Lower leg skin (tissue), 4 donors: ENCODE results near the gene MMP24. TPM values are rescaled to one million over a fixed set of nuclear protein-coding genes. Genes with fewer than 3 reads are reported as not detected.

Experiments
- DNase-seq, 2 donors: peaks; one replicate each; pipeline ENCODE4 v3.0.0-alpha.2; 2019; ENCODE audit warnings: low spot score in 2 of 2
- H3K4me3 ChIP-seq: fragments of 200-600 bp; sonication (generic); 2 replicates; pipeline ENCODE4 v1.5.1; 2017; ENCODE audit warnings: mild to moderate bottlenecking, low read depth; ENCODE audit not compliant: poor library complexity, severe bottlenecking
- POLR2A ChIP-seq, 2 donors: fragments of 450-650 bp; IDR thresholded peaks; one replicate each; pipeline ENCODE4 v1.6.1; 2016 to 2017; ENCODE audit warnings: antibody characterized with exemption in 2 of 2, mild to moderate bottlenecking in 1 of 2, moderate library complexity in 1 of 2
- WGBS, 2 donors: methylation state at CpG; one replicate each; pipeline ENCODE4 v1.1.5; 2018; 5-methylcytosine and 5-hydroxymethylcytosine counted together
- intact Hi-C: fragments of 100-400 bp; cut with DNase I; formaldehyde crosslinking; loops from one replicate; pipeline ENCODE4 v1.15.0; 2023; ENCODE audit warnings: low total_unique reads
- total RNA-seq, 4 donors: library from RNA; depleted of rRNA; stranded (reverse); fragments of >200 nt; gene quantifications; one replicate each; pipeline ENCODE4 v1.1.0, GENCODE V29; 2016
- TF ChIP-seq, protein P1 (sequence below), 3 donors: fragments of 450-650 bp; IDR thresholded peaks; one replicate each; pipeline ENCODE4 v1.5.1; 2016; ENCODE audit warnings: antibody characterized with exemption in 3 of 3, mild to moderate bottlenecking in 3 of 3, moderate library complexity in 2 of 3

Gene MMP24
- total RNA-seq, 4 donors from 2014 or later, result 0.11 to 0.71 (median 0.27) TPM; not detected in 1

GRCh38 chr20:35325401-35325800 is 98.9 kb downstream of the MMP24 start:
- WGBS, 2 donors, result 77 to 84% methylated on average over 6 of the region's 6 CpGs
- no peak overlapping the region for H3K4me3 ChIP-seq
- TF ChIP-seq, protein P1, sequence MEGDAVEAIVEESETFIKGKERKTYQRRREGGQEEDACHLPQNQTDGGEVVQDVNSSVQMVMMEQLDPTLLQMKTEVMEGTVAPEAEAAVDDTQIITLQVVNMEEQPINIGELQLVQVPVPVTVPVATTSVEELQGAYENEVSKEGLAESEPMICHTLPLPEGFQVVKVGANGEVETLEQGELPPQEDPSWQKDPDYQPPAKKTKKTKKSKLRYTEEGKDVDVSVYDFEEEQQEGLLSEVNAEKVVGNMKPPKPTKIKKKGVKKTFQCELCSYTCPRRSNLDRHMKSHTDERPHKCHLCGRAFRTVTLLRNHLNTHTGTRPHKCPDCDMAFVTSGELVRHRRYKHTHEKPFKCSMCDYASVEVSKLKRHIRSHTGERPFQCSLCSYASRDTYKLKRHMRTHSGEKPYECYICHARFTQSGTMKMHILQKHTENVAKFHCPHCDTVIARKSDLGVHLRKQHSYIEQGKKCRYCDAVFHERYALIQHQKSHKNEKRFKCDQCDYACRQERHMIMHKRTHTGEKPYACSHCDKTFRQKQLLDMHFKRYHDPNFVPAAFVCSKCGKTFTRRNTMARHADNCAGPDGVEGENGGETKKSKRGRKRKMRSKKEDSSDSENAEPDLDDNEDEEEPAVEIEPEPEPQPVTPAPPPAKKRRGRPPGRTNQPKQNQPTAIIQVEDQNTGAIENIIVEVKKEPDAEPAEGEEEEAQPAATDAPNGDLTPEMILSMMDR (IDR thresholded peaks at IDR 0.05), result no peak
- no peak for TF ChIP-seq POLR2A (IDR thresholded peaks at IDR 0.05)
- intact Hi-C loops, result no loop called here
- no peak for DNase-seq

GRCh38 chr20:35326021-35326739 is 99.7 kb downstream of the MMP24 start:
- intact Hi-C loops, result no loop called here
- no peak overlapping the region for H3K4me3 ChIP-seq
- WGBS, 2 donors, result 62 to 73% methylated on average over 11 of the region's 11 CpGs
- no peak for DNase-seq
- TF ChIP-seq, protein P1 (IDR thresholded peaks at IDR 0.05), result no peak
- TF ChIP-seq POLR2A (IDR thresholded peaks at IDR 0.05), result no peak

Other genes starting within 250 kb of the MMP24 start
- gene TRPC4AP, start 133.9 kb upstream of the MMP24 start, total RNA-seq, result 10 to 100 TPM; 40.3 to 64.5 (median 50.0) TPM
- 10 to 100 TPM in 3 of 4 donors, 1 to 10 TPM in 1; 8.8 to 18.7 (median 16.6) TPM for gene EDEM2, start 79.4 kb upstream of the MMP24 start, total RNA-seq
- 10 to 100 TPM in 3 of 4 donors, 1 to 10 TPM in 1; 5.7 to 32.2 (median 26.1) TPM for gene PROCR, start 54.6 kb upstream of the MMP24 start, total RNA-seq
- gene MMP24OS, start 51.4 kb downstream of the MMP24 start, total RNA-seq, result 10 to 100 TPM; 22.7 to 47.6 (median 25.4) TPM
- gene EIF6, start 58.1 kb downstream of the MMP24 start, total RNA-seq, result 100 to 1,000 TPM; 148 to 240 (median 177) TPM
- 10 to 100 TPM; 54.4 to 85.7 (median 68.6) TPM for gene FAM83C, start 65.7 kb downstream of the MMP24 start, total RNA-seq
- 10 to 100 TPM; 18.8 to 28.1 (median 26.8) TPM for gene UQCC1, start 185.3 kb downstream of the MMP24 start, total RNA-seq
- gene GDF5, start 211.5 kb downstream of the MMP24 start, total RNA-seq, result under 1 TPM in 2 of 4 donors, not detected in 2; 0.10 TPM
- 10 to 100 TPM; 17.9 to 49.5 (median 28.9) TPM for gene CEP250, start 228.9 kb downstream of the MMP24 start, total RNA-seq